LNCAP (cell line): ENCODE data around the gene AGAP2.

Experiments
- CTCF ChIP-seq: fragments of 450-650 bp; IDR thresholded peaks from 2 replicates; pipeline ENCODE4 v1.5.1; 2017; ENCODE audit warnings: mild to moderate bottlenecking

Gene AGAP2

GRCh38 chr12:57724936-57725740, 13.4 kb downstream of the AGAP2 start:
- no peak for TF ChIP-seq CTCF

- TF ChIP-seq CTCF: no peak
Observed at GRCh38 chr12:57724003-57724935, 14.3 kb downstream of the AGAP2 start.

GRCh38 chr12:57723630-57723962, 14.9 kb downstream of the AGAP2 start:
- TF ChIP-seq CTCF: no peak

- no peak for TF ChIP-seq CTCF
Observed at GRCh38 chr12:57722716-57723629, 15.6 kb downstream of the AGAP2 start.

GRCh38 chr12:57720606-57721595, 17.6 kb downstream of the AGAP2 start:
- TF ChIP-seq CTCF: no peak

- no peak for TF ChIP-seq CTCF
Observed at GRCh38 chr12:57719777-57720605, 18.6 kb downstream of the AGAP2 start.
